Globus pallidus (tissue), 1 donor: ENCODE measurements around the gene MYOD1.

Experiments used
- DNase-seq: peaks from one replicate; pipeline ENCODE4 v3.0.0-alpha.2; 2015; ENCODE audit warnings: low spot score

MYOD1 gene

GRCh38 chr11:17734986-17735817 lies 15.8 kb downstream of the MYOD1 start:
- peak; percentile 31 for DNase-seq

- no peak for DNase-seq
Measured at GRCh38 chr11:17735818-17736578, 16.6 kb downstream of the MYOD1 start.

DNA sequence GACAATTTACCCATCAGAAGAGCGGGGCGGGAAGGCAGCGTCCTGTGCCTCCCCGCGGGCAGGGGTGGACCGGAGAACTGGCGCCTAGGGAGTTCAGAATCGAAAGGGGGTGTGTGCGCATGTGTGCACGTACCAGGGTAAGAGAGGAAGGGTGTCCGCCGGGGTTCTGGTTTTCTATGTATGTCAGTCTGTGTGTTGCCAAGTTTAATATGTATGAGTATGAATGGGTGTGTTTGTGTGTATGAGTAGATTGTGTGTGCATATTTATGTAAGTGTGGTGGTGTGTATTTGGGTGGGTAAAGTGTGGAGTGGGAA lies 17.2 kb downstream of the MYOD1 start:
- DNase-seq, result no peak

- DNase-seq, result no peak
Measured at GRCh38 chr11:17736930-17737817, 17.8 kb downstream of the MYOD1 start.

DNA sequence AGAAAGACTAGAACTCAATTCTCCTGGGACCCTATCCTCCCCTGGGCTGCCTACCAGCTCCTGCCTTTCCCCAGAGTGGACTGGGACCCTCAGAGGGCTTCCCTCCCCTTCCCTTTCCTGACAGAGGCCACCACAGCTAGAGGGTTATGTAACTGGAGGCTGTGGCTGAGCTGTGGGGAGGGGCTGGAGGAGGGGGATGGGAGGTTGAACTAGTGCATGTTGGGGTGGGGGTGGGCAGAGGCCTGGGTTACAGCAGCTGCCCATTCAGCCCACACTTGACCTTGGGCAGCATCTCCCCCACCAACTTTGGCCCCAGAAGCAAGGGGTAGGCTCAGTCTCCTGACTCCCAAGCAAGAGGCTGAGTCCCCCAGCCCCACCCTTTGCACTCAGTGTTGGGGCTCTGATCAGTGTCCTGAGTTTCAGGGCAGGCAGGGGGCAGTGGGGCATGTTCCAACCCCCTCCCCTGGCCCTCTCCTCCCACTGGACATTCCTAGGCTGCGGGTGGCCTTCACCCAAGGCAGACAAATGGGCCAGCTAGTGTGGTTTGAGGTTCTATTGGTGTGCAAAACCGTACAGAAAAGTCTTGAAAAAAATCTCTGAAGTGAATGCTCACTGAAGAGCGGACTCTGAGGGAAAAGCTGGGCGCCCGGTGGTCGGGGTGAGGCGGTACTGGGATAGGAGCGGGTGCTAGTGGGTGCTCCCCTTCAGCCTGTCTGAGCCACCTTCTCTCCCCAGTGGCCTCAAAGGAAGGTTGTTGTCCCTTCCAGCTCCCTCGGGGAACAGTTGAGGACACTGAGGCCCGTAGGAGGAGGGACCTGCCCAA lies 19.0 kb downstream of the MYOD1 start:
- DNase-seq, result no peak

DNA sequence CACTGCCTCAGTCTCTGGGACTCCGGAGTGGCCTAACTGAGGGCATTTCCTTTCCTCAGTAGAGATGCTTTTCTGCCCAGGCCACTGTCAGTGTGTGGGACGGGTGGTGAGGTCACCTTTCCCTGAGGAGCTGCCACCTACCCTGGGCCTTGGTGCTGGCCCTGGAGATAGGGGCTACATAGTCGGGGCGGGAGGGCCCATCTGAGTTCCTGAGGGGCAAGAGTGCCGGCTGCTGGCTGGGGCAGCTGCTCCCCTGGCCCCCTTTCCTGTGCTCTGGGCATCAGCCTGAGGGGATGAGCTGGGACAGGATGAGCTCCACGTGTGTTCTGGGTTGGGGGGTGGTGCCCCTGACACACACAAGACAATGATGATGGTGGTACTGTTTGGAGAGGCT lies 20.6 kb downstream of the MYOD1 start:
- no peak for DNase-seq

DNA sequence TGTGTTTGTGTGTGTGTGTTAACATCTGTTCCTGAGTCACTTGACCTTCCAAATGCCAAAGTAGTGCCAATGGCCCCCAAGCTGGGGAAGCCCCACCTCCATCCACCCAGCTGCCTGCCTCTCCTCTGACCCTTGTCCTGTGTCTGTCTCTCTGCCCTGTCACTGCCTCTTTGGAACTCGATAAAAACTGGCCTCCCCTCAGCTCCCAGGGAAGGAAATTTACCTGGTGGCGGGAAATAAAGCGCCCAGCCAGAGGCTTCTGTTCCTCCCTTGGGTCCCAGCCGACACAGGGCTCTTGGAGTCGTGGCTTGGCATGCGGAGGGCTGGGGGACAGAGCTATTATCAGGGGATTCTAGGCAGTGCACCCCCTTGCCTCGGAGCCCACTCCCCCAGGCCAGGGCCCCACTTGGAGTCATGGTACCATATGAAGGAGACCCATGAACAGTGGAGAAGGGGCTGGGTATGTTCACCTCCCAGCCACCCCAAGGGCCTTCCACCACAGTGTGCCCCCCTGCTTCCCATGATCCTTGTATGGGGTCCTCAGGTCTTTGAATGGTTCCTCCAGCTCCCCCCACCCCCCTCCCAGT lies 21.4 kb downstream of the MYOD1 start:
- DNase-seq, result no peak

DNA sequence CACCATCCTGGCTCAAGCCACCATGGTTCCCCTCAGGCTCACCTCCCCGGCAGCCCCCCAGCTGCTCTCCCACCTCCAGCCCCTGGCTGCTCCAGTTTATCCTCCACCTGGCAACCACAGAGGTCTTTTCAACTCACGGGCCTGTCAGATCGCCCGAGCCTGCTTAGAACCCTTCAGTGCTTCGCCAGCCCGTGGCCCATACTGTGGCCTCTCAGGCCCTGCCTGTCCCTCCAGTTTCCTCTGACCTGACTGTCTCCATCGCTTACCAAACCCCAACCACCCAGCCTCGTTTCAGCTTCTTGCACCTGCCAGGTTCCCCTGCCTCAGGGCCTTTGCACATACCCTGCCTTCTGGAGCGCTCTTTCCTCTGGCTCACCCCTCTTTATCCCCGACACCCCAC lies 22.1 kb downstream of the MYOD1 start:
- DNase-seq, result no peak

DNA sequence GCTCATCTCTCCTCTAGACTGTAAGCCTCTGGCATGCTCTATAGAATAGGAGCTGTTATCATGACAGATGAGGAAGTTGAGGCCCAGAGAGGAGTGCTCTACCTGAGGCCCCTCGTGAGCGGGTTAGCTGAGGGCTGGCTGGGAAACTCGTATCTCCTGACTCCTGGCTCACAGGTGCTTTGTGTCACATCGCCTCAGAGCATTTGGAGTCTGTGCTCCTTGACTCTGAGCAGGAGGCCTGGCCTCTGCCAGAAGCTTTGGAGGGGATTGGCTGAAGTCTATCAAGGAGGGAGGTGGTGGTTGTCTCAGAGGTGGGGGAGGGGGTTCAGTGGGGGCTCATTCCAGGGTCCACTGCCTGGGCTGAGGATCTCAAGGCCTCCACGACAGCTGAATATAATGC lies 22.6 kb downstream of the MYOD1 start:
- DNase-seq, result no peak

- no peak for DNase-seq
Measured at GRCh38 chr11:17743026-17743807, 23.8 kb downstream of the MYOD1 start.

DNA sequence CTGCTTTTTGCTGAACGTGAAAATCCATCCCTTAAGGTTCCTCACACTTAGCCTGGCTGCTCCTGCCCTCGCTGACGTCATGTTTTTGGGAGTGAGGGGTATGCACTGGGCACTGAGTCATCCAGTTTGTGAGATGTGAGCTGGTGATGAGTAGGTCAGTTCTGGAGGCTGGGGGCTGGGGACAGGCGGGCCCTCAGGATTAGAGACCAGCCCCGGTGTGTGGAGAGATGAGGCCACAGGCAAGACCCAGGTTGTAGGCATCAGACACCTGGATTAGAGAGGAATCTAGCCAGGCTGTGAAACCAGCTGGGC lies 24.4 kb downstream of the MYOD1 start:
- DNase-seq, result no peak

- DNase-seq, result no peak
Measured at GRCh38 chr11:17744151-17744940, 25.0 kb downstream of the MYOD1 start.

- DNase-seq, result no peak
Measured at GRCh38 chr11:17745023-17745772, 25.8 kb downstream of the MYOD1 start.

DNA sequence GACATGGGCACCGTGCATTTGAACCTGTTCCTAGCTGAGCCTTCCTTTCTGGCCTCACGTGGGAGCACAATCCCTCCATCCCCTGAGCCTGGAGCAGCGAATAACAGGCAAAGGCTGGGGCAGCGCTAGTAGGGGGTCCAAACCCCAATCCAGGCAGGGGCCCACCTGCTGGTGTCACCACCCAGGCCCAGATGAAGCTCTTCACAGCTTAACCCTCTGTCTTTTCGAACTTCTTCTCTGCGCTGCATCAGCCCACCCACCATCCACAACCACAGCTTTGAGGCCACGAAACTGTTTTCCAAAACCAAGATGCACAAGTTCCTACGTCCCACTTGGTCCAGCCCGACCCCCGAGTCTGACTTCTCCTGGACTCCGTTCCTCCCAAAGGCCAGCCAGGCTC lies 26.7 kb downstream of the MYOD1 start:
- no peak for DNase-seq

GRCh38 chr11:17747131-17747955 lies 28.0 kb downstream of the MYOD1 start:
- DNase-seq, result no peak

DNA sequence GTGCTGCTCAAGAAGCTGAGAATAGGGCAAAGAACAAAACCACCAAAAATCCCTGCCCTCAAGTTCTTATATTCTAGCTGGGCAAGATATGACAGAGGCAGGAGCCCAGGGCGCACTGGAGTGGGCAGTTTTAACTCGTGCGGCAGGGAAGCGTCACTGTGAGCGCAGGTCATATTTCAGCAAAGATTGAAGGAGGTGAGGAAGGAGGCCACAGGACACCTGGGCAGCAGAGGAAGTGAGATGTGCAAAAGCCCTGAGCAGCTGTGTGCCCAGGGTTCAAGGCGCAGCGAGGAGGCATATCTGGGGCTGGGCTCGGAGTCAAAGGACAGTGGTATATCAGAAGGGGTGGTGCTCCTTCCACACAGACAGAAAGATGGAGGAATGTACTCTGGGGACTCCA lies 28.7 kb downstream of the MYOD1 start:
- no peak for DNase-seq

GRCh38 chr11:17748761-17749721 lies 29.7 kb downstream of the MYOD1 start:
- no peak for DNase-seq
